Right lobe of liver (tissue), 4 donors: ENCODE measurements around the gene CHPF.

Experiments
- CTCF ChIP-seq, 4 donors: fragments of 200-600 bp in 3 of 4; fragments of 450-650 bp in 1 of 4; IDR thresholded peaks; one replicate each; pipeline versions ENCODE4 v1.5.1 to v1.8.0; 2016 to 2022; ENCODE audit warnings: antibody characterized with exemption in 4 of 4, mild to moderate bottlenecking in 2 of 4
- POLR2A ChIP-seq: fragments of 450-650 bp; IDR thresholded peaks from one replicate; pipeline ENCODE4 v1.6.1; 2017; ENCODE audit warnings: antibody characterized with exemption, mild to moderate bottlenecking
- donor health status: DM: no; HTN: no; CAD: no.
- donor health status: DM: no; HTN: no; CAD: no.
- donor health status: DM: no; HTN: yes; CAD: no.

GRCh38 chr2:219526320-219527075 is 17.1 kb downstream of the CHPF start:
- TF ChIP-seq CTCF (IDR thresholded peaks at IDR 0.05) (no peak), POLR2A (no peak)
